Prostate gland (tissue), 2 donors: ENCODE results near the gene RTF1. TPM values are rescaled to one million over a fixed set of nuclear protein-coding genes. Genes with fewer than 3 reads are reported as not detected.

Experiments
- DNase-seq: peaks from one replicate; pipeline ENCODE4 v3.0.0-alpha.2; 2019; ENCODE audit warnings: low spot score
- H3K27ac ChIP-seq, 2 donors: fragments of 200-600 bp; sonication (generic); 2 replicates each; pipeline ENCODE4 v1.5.1; 2017 to 2019
- H3K27me3 ChIP-seq: fragments of 200-600 bp; sonication (generic); replicated peaks from 2 replicates; pipeline ENCODE4 v1.5.1; 2019; ENCODE audit not compliant: insufficient read depth
- H3K36me3 ChIP-seq, 2 donors: fragments of 200-600 bp; sonication (generic); 1 replicate in 1 of 2; 2 replicates in 1 of 2; pipeline versions ENCODE4 v1.5.1 to v1.8.1; 2017 to 2019
- H3K4me1 ChIP-seq: fragments of 200-600 bp; sonication (generic); replicated peaks from 2 replicates; pipeline ENCODE4 v1.5.1; 2019
- H3K4me3 ChIP-seq, 2 donors: fragments of 200-600 bp; sonication (generic); 2 replicates each; pipeline ENCODE4 v1.5.1; 2017 to 2019
- H3K9me3 ChIP-seq: fragments of 200-600 bp; sonication (generic); 2 replicates; pipeline ENCODE4 v1.5.1; 2017
- CTCF ChIP-seq, 4 experiments: fragments of 200-600 bp in 2 of 4; fragments of 450-650 bp in 2 of 4; sonication (generic) in 2 of 4; IDR thresholded peaks; 1 replicate in 3 of 4; 2 replicates in 1 of 4; pipeline ENCODE4 v1.5.1; 2016 to 2019; ENCODE audit warnings: antibody characterized with exemption in 4 of 4, mild to moderate bottlenecking in 2 of 4, moderate library complexity in 2 of 4
- POLR2A ChIP-seq: fragments of 450-650 bp; IDR thresholded peaks from one replicate; pipeline ENCODE4 v1.6.1; 2016; ENCODE audit warnings: antibody characterized with exemption, mild to moderate bottlenecking
- POLR2AphosphoS5 ChIP-seq: sonication (generic); formaldehyde crosslinking; IDR thresholded peaks from one replicate; pipeline ENCODE4 v1.6.1; 2017; ENCODE audit warnings: antibody characterized with exemption
- WGBS: methylation state at CpG from one replicate; pipeline ENCODE4 v1.1.5; 2018; 5-methylcytosine and 5-hydroxymethylcytosine counted together
- intact Hi-C: fragments of 100-400 bp; cut with DNase I; formaldehyde crosslinking; loops from one replicate; pipeline ENCODE4 v1.14.2; 2022
- total RNA-seq, 2 donors: library from RNA; depleted of rRNA; stranded (reverse); fragments of >200 nt; gene quantifications; one replicate each; pipeline ENCODE4 v1.1.0, GENCODE V29; 2016

Gene RTF1
- total RNA-seq, 2 donors from 2014 or later, result 23.8 to 52.4 TPM

GRCh38 chr15:41517895-41518449 lies 101.1 kb downstream of the RTF1 start:
- peaks cover 3% of the 10 kb centered on the region for H3K4me1 ChIP-seq
- intact Hi-C loops, result no loop called here
- DNase-seq, result no peak
- 90% methylated on average over 8 of the region's 8 CpGs for WGBS
- H3K4me3 ChIP-seq, result no peak overlapping the region
- TF ChIP-seq POLR2A (no peak), POLR2AphosphoS5 (no peak), CTCF (IDR thresholded peaks at IDR 0.05) (no peak)
- peaks cover 6% of the 10 kb centered on the region for H3K27me3 ChIP-seq
- no peak overlapping the region for H3K27ac ChIP-seq
- H3K36me3 ChIP-seq, result no peaks in the 10 kb centered on the region
- no peaks in the 10 kb centered on the region for H3K9me3 ChIP-seq

DNA sequence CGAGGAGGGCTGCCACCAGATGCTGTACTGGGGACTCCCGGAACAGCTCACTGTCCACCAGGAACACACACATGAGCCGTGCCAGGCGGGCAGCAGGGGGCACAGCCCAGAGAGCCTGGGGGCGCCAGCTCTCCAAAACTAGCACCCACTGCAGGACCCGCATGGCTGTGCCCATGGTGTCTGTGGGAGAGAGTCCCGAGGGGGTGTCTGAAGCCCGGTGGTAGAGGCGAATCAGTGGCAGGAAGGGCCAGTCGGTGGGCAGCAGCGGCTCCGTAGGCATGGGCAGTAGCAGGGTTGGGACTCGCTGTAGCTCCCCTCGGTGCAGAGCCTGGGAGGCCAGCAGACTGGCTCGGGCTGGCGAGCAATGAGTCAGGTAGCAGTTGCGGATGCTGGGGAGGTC lies 103.7 kb downstream of the RTF1 start:
- Histone ChIP-seq H3K4me1 (no peaks in the 10 kb centered on the region), H3K4me3 (no peak overlapping the region), H3K36me3 (no peaks in the 10 kb centered on the region), H3K27me3 (no peaks in the 10 kb centered on the region), H3K9me3 (no peaks in the 10 kb centered on the region), H3K27ac (no peak overlapping the region)
- 93% methylated on average over 17 of the region's 17 CpGs for WGBS
- no peak for DNase-seq
- TF ChIP-seq POLR2AphosphoS5 (no peak), CTCF (IDR thresholded peaks at IDR 0.05) (no peak), POLR2A (no peak)
- intact Hi-C loops, result no loop called here

DNA sequence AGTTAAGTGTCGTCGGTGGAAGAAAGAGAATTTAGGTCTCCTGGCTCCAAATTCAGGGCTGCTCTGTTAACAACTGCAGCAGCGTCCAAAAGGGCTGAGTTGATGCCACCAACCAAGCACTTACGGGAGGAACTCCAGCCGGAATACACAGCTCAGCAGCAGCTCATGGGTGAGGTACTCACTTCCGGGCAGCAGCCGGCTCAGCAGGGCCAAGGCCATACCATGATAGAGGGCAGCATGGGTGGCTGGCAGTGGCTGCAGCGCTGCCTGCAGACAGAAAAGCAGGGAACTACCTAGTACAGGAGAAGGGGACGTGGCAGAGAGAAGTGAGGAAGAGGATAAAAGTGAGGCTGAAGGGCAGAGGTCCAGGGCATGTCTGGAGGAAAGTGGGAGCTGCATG lies 104.7 kb downstream of the RTF1 start:
- Histone ChIP-seq H3K9me3 (no peaks in the 10 kb centered on the region), H3K27me3 (no peaks in the 10 kb centered on the region), H3K27ac (no peak overlapping the region), H3K36me3 (peaks cover 0 to 5% of the 10 kb centered on the region in 2 donors), H3K4me3 (no peak overlapping the region), H3K4me1 (no peaks in the 10 kb centered on the region)
- 85% methylated on average over 9 of the region's 9 CpGs for WGBS
- no peak for TF ChIP-seq CTCF (IDR thresholded peaks at IDR 0.05)
- TF ChIP-seq POLR2AphosphoS5, result no peak
- TF ChIP-seq POLR2A, result no peak
- no peak for DNase-seq
- intact Hi-C loops, result no loop called here

DNA sequence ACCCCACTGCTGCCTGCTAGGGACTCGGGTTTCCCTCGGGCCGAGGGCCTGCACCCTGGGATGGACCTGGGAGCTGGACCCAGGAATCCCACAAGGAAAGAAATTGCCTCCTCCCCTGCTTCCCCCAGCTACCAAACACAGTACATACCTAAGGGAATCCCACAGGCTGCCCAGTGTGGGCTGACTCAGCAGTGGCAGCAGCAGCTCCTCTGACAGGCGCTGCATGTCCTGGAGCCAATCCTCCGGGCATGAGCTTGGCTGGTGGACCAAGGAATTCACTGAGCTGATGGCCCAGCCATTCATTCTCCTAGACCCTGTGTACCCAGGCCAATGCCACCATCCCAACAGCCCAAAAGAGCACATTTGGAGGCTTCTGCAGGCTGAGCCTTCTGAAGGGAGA lies 106.2 kb downstream of the RTF1 start:
- no peaks in the 10 kb centered on the region for H3K9me3 ChIP-seq
- no peak overlapping the region for H3K4me3 ChIP-seq
- H3K27me3 ChIP-seq, result no peaks in the 10 kb centered on the region
- WGBS, result 94% methylated on average over 5 of the region's 5 CpGs
- H3K36me3 ChIP-seq, result peaks cover 0 to 19% of the 10 kb centered on the region in 2 donors
- TF ChIP-seq CTCF (IDR thresholded peaks at IDR 0.05) (no peak), POLR2AphosphoS5 (no peak), POLR2A (no peak)
- no peak overlapping the region for H3K27ac ChIP-seq
- intact Hi-C loops, result no loop called here
- no peaks in the 10 kb centered on the region for H3K4me1 ChIP-seq
- DNase-seq, result no peak

- DNase-seq, result no peak
- Histone ChIP-seq H3K36me3 (peaks cover 4 to 32% of the 10 kb centered on the region in 2 donors), H3K9me3 (no peaks in the 10 kb centered on the region), H3K27me3 (no peaks in the 10 kb centered on the region), H3K27ac (no peak overlapping the region), H3K4me1 (no peaks in the 10 kb centered on the region), H3K4me3 (no peak overlapping the region)
- intact Hi-C loops, result no loop called here
- WGBS, result 88% methylated on average over 6 of the region's 6 CpGs
- TF ChIP-seq POLR2A (no peak), CTCF (IDR thresholded peaks at IDR 0.05) (no peak), POLR2AphosphoS5 (no peak)
Measured at GRCh38 chr15:41530363-41530956, 113.6 kb downstream of the RTF1 start.
